H54 (cell line): Measurements from ENCODE around the gene ZCCHC24.

Experiments
- DNase-seq: peaks from one replicate; pipeline ENCODE4 v3.0.0; 2011; ENCODE audit warnings: low spot score, mixed read lengths; ENCODE audit not compliant: insufficient read length
- FAIRE-seq: peaks from 3 replicates; lab custom pipeline; 2011; peaks lifted over from hg19 to GRCh38; lab: Jason Lieb, UNC
- POLR2A ChIP-seq: IDR thresholded peaks from 2 replicates; pipeline ENCODE4 v1.6.1; 2011; ENCODE audit warnings: low read depth, mild to moderate bottlenecking, low read length

ZCCHC24 gene

DNA sequence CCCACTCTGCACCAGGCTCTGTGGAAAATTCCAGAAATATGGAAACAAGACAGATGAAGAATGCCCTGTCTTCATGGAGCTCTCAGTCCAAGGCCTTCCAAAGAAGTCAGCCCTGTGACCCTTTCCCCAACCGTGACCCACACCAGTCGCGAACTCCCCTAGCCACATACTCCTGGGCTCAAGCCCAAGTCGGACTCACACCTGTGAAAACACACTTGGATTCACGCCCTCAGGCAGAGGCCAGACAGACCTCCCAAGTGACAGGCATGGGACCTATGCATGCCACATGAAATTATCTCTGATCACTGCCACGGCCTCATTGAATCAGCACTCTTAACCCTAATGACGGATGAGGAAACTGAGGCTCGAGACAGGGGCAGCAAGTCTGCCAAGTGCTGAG lies 42.5 kb downstream of the ZCCHC24 start:
- TF ChIP-seq POLR2A = no peak
- DNase-seq = no peak
- no peak for FAIRE-seq

DNA sequence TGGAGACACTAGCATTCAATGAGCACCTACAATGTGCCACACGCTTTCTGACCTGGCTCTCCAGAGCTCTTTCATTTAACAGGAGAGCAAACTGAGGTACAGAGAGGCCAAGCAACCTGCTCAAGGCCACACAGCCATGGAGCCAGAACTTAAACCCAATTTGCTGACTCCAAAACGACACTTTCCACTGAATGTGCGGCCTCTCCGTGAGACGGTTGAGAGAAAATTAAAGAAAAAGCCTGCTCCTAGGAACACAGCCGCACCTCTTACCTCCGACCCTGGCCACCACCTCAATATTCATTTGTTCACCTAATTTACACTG lies 42.8 kb downstream of the ZCCHC24 start:
- no peak for TF ChIP-seq POLR2A
- FAIRE-seq (no peak), DNase-seq (no peak)

DNA sequence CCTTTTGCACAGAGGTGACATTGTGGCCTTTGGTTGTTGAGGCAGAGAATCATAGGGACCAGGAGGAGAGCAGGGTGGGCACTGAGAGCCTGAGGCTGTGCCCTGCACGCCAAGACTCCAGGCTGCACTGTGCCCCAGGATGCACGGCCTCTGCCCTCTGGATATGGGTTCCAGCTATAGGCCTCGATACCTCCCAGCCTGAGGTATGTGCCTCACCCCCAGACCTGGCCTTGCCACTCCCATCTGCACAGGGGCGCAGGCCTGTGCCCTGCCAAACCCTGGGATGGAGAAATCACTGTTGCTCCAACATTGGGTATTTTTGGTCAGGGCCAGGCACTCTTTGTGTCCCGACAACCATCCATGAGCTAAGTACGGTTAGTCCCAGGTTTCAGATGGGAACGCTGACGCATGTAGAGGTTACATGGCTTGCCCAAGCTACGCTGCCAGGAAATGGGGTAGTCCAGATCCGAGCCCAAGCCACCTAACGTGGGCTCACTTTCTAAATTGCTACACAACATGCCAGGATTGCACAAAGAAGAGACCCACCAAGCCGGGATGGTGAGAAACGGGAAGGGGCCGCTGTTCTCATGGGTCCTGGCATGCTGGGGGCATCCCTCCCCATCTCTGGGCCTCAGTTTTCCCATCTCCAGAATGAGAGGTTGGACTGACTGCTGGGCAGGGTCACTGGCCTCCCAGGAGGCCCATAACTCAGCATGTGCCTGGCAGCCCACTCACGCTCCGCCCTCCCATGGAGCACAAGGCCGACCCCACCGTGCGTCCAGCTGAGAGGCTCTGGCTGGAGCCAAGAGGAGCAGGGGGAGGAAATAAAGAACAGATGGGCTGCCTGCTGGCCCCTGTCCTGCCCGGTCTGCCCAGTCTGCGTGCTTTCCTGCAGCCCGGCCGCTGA lies 44.2 kb downstream of the ZCCHC24 start:
- no peak for TF ChIP-seq POLR2A
- DNase-seq (no peak), FAIRE-seq (no peak)

DNA sequence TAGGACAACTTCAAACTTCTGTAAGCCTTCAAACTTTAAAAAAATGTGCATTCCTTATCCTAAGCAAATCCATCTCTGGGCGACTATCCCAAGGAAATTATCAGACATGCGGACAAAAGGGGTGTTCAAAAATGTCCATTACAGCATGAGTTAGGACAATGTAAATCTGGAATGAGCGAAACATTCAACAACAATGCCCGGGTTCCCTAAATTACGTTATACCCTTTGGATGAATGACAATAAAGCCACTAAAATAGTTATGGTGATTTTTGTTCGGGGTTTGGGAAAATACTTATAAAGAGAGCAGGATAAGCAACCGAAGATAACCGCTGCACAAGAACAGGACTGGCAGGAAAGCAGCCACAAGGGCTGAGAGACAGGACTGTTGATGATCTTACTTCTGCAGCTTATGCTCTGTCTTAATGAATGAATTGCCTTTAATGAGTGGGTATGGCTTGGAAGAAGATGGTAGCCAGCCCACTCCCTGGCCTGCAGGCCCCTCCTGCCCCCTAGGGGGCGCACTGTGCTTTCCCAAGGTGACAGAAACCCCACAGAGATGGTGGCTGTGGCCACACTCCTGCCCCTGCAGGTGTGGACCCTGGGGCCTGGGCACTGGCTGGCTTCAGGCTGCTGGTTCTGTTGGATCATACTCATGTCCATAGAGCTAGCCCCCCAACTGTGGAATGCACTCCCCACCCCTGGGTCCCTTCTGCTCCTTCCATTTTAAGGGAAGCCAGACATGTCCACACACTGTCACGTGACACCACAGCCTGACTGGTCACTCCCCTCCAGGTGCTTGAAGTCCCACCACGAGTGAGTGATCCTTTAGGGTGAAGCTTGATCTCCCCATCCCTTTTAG lies 45.0 kb downstream of the ZCCHC24 start:
- DNase-seq (no peak), FAIRE-seq (no peak)
- no peak for TF ChIP-seq POLR2A

DNA sequence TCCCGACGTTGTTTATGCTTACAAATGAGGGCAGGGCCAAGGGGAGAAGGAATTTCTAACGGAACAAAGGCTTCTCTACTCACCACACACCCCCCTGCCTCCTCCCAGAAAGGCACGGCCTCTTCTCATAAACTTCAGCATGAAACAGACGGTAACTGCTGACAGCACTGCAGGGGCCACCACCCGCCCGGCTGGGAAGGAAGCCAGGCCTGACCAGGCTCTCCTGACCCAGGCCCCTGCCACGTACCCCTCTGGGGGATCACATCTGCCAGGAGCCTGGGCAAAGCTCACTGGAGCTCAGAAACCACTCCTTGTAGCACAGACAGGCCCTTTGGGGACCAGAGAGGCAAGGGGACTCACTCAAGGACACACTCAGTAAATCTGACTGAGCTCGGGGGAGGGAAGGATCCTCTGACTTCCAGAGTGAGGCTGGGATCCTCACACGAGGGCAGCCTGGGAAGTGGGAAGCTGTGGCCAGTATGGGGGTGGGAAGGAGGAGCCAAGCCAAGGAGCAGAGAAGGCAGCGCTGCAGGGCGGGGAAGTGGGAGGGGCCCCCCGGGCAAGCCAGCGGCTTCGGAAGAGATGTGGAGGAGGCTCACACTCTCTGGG lies 46.1 kb downstream of the ZCCHC24 start:
- peak; percentile 98 for DNase-seq

DNA sequence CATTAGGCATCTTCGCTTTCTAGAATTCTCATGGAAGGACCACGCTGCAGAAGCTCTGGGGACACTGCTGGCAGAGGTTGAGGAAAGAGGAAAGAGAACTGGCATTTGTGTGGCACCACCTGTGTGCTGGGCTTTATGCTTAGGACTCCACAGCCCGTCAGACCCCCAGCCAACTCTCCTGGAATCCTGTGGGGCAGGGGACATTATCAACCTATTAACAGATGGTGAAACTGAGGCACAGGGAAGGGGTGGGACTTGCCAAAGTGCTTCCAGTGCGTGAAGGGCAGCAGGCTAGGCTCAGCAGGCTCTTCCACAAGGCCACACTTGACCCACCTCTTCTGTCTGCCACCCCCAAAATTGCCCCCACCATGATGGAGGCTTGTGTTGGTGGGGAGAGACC lies 46.8 kb downstream of the ZCCHC24 start:
- TF ChIP-seq POLR2A = no peak
- FAIRE-seq (no peak), DNase-seq (no peak)

More for the DNA sequence above, 46.1 kb downstream of the ZCCHC24 start:
- peak; percentile 67 for TF ChIP-seq POLR2A
- FAIRE-seq = peak; percentile 87

DNA sequence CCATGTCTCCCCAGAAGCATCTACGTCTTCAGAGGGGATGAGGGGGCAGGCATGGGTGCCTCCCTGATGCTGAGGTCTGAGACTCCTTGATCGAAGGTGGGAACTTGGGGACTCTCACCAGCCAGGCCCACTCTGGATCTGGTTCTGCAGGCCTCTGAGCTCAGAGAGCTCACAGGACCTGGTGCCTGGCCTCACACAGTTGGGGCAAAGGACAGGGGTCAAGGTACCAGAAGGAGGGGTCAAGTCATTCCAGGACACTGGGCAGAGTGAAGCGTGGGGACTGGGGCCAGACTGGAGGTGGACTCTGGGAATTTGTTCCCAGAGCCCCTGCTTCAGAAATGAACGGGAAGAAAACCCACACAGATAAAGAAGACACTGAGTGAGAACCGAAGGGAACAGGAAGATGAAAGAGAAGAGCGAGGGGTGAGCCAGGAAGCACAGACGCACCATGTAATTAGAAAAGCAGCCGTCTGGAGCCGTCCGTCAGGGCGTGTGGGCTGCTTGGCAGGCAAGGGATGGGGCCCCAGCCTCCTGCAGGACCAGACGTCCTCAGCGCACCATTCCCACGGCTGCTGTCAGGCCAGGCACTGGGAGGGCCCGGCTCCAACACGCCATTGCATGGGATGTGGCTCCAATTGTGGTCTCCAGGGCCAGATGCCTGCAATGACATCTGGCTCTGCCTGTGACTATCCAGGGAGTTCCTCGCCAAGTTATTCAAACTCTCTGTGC lies 47.7 kb downstream of the ZCCHC24 start:
- no peak for DNase-seq
- no peak for FAIRE-seq
- TF ChIP-seq POLR2A = no peak

DNA sequence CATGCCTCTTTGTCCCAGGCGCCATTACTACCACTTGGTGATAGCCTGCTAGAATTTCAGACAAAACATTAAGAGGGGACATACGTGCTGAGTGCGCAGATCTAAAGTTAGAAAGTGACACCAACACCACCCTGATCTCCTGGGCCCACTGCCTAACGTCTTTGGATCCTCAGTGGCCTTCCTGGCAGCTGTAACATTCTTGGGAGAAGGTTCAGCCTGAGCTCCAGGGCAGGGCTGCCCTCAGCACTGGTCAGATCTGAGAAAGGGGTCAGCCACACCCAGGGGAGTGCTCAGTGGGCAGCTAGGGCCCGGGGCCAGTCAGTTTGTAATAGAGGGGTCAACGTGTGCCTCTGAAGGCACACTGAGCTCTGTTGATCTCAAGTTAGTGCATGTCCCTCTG lies 48.4 kb downstream of the ZCCHC24 start:
- TF ChIP-seq POLR2A = no peak
- DNase-seq (no peak), FAIRE-seq (no peak)

DNA sequence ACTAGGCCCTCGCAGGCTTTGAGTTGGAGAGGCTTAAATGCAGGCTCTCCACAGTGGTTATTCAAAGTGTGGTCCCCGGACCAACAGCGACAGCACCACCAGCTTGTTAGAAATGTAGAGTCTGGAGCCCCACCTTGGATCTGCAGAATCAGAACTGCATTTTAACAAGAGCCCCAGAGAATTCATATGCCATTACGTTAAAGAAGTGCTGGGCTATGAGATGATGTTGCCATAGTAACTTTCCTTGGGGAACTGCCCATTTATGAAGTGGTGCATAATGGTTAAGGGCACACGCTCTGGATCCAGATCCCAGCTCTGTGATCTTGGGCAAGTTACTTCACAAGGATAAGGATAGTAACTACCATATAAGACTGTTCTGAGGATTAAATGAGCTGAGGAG lies 48.9 kb downstream of the ZCCHC24 start:
- DNase-seq (no peak), FAIRE-seq (no peak)
- no peak for TF ChIP-seq POLR2A

DNA sequence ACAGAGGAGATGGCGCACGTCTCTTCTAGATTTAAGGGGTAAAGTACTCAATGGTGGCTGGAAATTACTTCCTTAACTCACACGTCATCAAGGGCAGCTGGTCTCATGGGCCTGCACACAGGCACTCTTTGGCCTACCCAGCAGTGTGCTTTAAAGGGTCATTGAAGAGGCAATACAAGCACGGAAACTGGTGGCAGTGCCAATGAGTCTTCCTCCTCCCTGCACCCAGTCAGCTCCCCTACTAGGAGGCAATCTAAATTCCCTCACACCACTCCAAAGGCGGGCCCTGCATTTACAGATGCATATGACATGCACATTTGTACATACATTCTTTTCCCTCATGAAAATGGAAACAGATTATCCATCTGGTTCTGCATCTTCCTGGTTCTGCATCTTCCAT lies 50.8 kb downstream of the ZCCHC24 start:
- TF ChIP-seq POLR2A = no peak
- DNase-seq (no peak), FAIRE-seq (no peak)

DNA sequence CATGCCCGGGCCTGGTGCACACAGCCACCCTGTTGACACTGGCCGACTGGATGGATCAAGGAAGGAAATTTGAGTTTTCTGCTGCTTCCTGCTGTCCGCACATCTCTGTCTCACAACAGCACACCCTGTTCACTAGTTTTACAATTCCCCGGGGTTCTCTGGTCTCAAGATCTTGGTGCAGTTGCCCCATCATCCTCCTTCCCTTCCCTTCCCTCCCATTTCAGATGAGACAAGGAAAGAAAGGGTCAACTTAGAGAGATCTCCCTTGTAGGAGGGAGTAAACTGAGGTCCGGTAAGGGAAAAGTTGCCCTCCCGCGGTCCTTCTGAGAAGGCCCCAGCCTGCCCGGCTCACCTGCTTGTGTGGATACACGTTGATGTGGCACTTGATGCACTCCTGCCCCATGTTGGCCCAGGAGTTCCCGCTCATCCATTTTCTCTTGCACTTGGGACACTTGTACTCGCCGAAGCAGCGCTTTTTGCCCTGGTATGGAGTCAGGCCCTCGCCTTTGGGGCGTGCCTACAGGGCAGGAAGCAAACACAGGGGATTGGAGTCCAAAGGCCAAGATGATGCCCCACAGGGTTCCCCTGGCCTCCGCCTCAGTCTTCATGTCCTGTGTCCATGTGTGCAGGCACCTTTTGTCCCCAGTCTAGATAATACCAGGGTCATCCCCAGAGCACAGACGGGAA lies 51.4 kb downstream of the ZCCHC24 start:
- FAIRE-seq = no peak
- DNase-seq = no peak
- no peak for TF ChIP-seq POLR2A

DNA sequence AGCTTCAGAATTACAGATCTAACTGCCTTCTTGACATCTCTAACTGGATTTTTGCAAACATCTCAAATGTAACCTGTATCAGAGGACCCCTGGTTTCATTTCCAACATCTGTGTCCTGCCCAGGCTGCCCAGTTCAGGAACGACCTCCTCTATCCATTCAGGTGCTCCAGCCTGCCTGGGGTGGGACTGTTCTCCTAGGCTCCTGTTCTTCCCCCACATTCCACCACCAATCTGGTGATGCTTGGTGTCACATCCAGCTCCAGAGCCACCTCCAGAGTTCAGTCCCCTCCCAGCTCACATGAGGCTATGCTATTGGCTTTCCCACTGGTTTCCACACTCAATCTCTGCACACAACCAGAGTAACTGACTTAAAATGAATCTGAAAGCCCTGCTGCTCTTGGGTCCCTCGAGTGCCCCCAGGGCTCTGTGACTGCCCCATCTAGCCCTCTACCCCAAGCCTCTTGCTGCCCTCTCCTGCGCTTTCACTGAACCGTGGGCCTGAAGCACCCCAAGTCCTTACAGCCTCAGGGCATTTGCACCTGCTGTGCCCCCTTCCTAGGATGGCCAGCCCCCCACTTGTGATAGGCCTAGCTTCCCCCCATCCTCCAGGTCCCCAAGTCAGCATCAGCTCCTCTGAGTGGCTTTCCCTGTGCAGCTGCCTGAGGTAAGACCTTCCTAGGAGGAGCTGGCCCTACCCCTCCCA lies 52.1 kb downstream of the ZCCHC24 start:
- FAIRE-seq = no peak
- no peak for TF ChIP-seq POLR2A
- no peak for DNase-seq
